Left lobe of liver (tissue), 2 donors: ENCODE data around the gene CDHR2. TPM values are rescaled to one million over a fixed set of nuclear protein-coding genes. Genes with fewer than 3 reads are reported as not detected.

Source experiments
- ATAC-seq: fragments of 200-7000 bp; cut with Tn5 transposase; one replicate; pipeline ENCODE4 v1.9.1; 2020; ENCODE audit warnings: mild to moderate bottlenecking, moderate library complexity
- DNase-seq: peaks from one replicate; pipeline ENCODE4 v3.0.0-alpha.2; 2020; ENCODE audit warnings: low spot score
- total RNA-seq: library from RNA; stranded (reverse); gene quantifications from one replicate; pipeline ENCODE4 v1.2.1, GENCODE V29; 2021
- donor health status: DM: no; HTN: no; CAD: no; lungs with moderate emphysema.
- donor health status: DM: no; HTN: yes; CAD: no.

CDHR2 gene
- total RNA-seq, 1 donor from 2014 or later = 87.3 TPM

GRCh38 chr5:176631383-176632200 lies 82.5 kb downstream of the CDHR2 start:
- no peak for ATAC-seq
- no peak for DNase-seq

GRCh38 chr5:176632745-176633144 lies 83.6 kb downstream of the CDHR2 start:
- ATAC-seq = no peak
- DNase-seq = no peak

- no peak for ATAC-seq
- no peak for DNase-seq
Observed at GRCh38 chr5:176633598-176633997, 84.5 kb downstream of the CDHR2 start.

GRCh38 chr5:176636426-176636825 lies 87.3 kb downstream of the CDHR2 start:
- no peak for ATAC-seq
- no peak for DNase-seq

GRCh38 chr5:176637556-176637955 lies 88.4 kb downstream of the CDHR2 start:
- no peak for DNase-seq
- no peak for ATAC-seq

GRCh38 chr5:176638437-176638836 lies 89.3 kb downstream of the CDHR2 start:
- ATAC-seq = no peak
- no peak for DNase-seq

- ATAC-seq (no peak), DNase-seq (no peak)
Observed at GRCh38 chr5:176639208-176639607, 90.1 kb downstream of the CDHR2 start.

GRCh38 chr5:176639981-176640380 lies 90.8 kb downstream of the CDHR2 start:
- DNase-seq (no peak), ATAC-seq (no peak)

GRCh38 chr5:176640616-176641015 lies 91.5 kb downstream of the CDHR2 start:
- ATAC-seq = no peak
- DNase-seq = no peak

- ATAC-seq (peak; percentile 14), DNase-seq (no peak)
Observed at GRCh38 chr5:176642675-176643490, 93.7 kb downstream of the CDHR2 start.

- ATAC-seq (no peak), DNase-seq (no peak)
Observed at GRCh38 chr5:176643491-176644219, 94.5 kb downstream of the CDHR2 start.

GRCh38 chr5:176644294-176644693 lies 95.2 kb downstream of the CDHR2 start:
- DNase-seq = no peak
- ATAC-seq = no peak

- no peak for DNase-seq
- no peak for ATAC-seq
Observed at GRCh38 chr5:176644878-176645670, 95.9 kb downstream of the CDHR2 start.

Other genes with a start within 250 kb of the CDHR2 start
- gene KIAA1191, start 187.6 kb upstream of the CDHR2 start, total RNA-seq = 51.9 TPM
- 1.8 TPM for gene ARL10, start 183.9 kb upstream of the CDHR2 start, total RNA-seq
- 12.0 TPM for gene NOP16, start 160.7 kb upstream of the CDHR2 start, total RNA-seq
- 49.2 TPM for gene HIGD2A, start 160.6 kb upstream of the CDHR2 start, total RNA-seq
- 37.3 TPM for gene CLTB, start 132.8 kb upstream of the CDHR2 start, total RNA-seq
- 16.5 TPM for gene FAF2, start 101.0 kb upstream of the CDHR2 start, total RNA-seq
- 15.3 TPM for gene RNF44, start 11.9 kb upstream of the CDHR2 start, total RNA-seq
- gene GPRIN1, start 60.8 kb downstream of the CDHR2 start, total RNA-seq = 0.18 TPM
- gene SNCB, start 81.2 kb downstream of the CDHR2 start, total RNA-seq = not detected
- gene EIF4E1B, start 81.3 kb downstream of the CDHR2 start, total RNA-seq = not detected
- gene TSPAN17, start 98.1 kb downstream of the CDHR2 start, total RNA-seq = 13.7 TPM